K562 (cell line): ENCODE data around the gene ZNF609. TPM values are rescaled to one million over a fixed set of nuclear protein-coding genes. Genes with fewer than 3 reads are reported as not detected.
A peak's percentile ranks its signal among the peaks of the same experiment; 100 is the strongest.

Source experiments
- ATAC-seq: fragments of 200-7000 bp; cut with Tn5 transposase; 3 replicates; pipeline ENCODE4 v1.9.1; 2020; ENCODE audit warnings: moderate library complexity
- BruUV-seq: library from RNA; stranded (reverse); fragments of 400-500 nt; replicated peaks from 2 replicates; lab custom pipeline; 2021; lab: Mats Ljungman, UMichigan
- CTCF ChIA-PET: fragments of 300-600 bp; formaldehyde crosslinking; extraction: SDS; loops from one replicate; lab custom pipeline; 2021; ENCODE audit warnings: low intra/inter-chr PET ratio; lab: Yijun Ruan, JAX
- POLR2A ChIA-PET: fragments of 300-600, 350-650 bp; sonication (Branson Sonifier 250); formaldehyde crosslinking; extraction: SDS; loops from one replicate; lab custom pipeline; 2021; ENCODE audit warnings: antibody characterized with exemption, inconsistent platforms; lab: Yijun Ruan, JAX
- DNase-seq, 4 experiments: peaks; one replicate each; pipeline versions ENCODE4 v3.0.0 to v3.0.0-alpha.2; 2011 to 2018; ENCODE audit warnings: low spot score in 3 of 4, mixed read lengths in 3 of 4; ENCODE audit errors: extremely low read depth in 1 of 4
- FAIRE-seq: peaks from 2 replicates; lab custom pipeline; 2011; peaks lifted over from hg19 to GRCh38; lab: Jason Lieb, UNC
- H2AFZ ChIP-seq: 2 replicates; pipeline ENCODE4 v1.6.0; 2011; ENCODE audit warnings: low read depth, low read length, control low read depth, inconsistent platforms
- H3K27ac ChIP-seq: fragments of 200-600 bp; 3 replicates; pipeline ENCODE4 v1.8.0; 2011; ENCODE audit warnings: low read depth, mild to moderate bottlenecking, control low read depth, inconsistent platforms, low read length, moderate library complexity, mixed read lengths; ENCODE audit errors: extremely low read depth
- H3K27me3 ChIP-seq, 2 experiments: fragments of 300-600 bp in 1 of 2; 2 replicates in 1 of 2; 3 replicates in 1 of 2; pipeline versions ENCODE4 v1.6.0 to v1.8.0; 2011; ENCODE audit warnings: inconsistent platforms in 2 of 2, low read length in 2 of 2, mild to moderate bottlenecking in 1 of 2, mixed read lengths in 1 of 2, moderate library complexity in 1 of 2; ENCODE audit not compliant: control insufficient read depth in 2 of 2, insufficient read depth in 2 of 2
- H3K36me3 ChIP-seq: fragments of 300-600 bp; 3 replicates; pipeline ENCODE4 v1.8.0; 2011; ENCODE audit warnings: mild to moderate bottlenecking, low read length, inconsistent platforms; ENCODE audit not compliant: control insufficient read depth, insufficient read depth
- H3K4me1 ChIP-seq, 2 experiments: fragments of 200-600 bp in 1 of 2; replicated peaks in 1 of 2; 2 replicates in 1 of 2; 3 replicates in 1 of 2; pipeline versions ENCODE4 v1.5.1 to v1.8.0; 2011; ENCODE audit warnings: inconsistent platforms in 2 of 2, low read length in 2 of 2, mild to moderate bottlenecking in 1 of 2, mixed read lengths in 1 of 2, moderate library complexity in 1 of 2; ENCODE audit not compliant: control insufficient read depth in 2 of 2, insufficient read depth in 2 of 2
- H3K4me2 ChIP-seq: 2 replicates; pipeline ENCODE4 v1.6.1; 2011; ENCODE audit warnings: low read length, control low read depth, inconsistent platforms, mixed read lengths; ENCODE audit not compliant: insufficient read depth
- H3K4me3 ChIP-seq: fragments of 200-600 bp; sonication (generic), shearing (Covaris generic); 2 replicates; pipeline ENCODE4 v1.5.1; 2016; ENCODE audit warnings: control low read depth, inconsistent platforms
- H3K79me2 ChIP-seq: fragments of 200-600 bp; 3 replicates; pipeline ENCODE4 v1.8.0; 2011; ENCODE audit warnings: low read length, inconsistent platforms; ENCODE audit not compliant: control insufficient read depth, insufficient read depth
- H3K9ac ChIP-seq, 2 experiments: 2 replicates each; pipeline versions ENCODE4 v1.6.0 to v1.6.1; 2011; ENCODE audit warnings: low read depth in 2 of 2, low read length in 2 of 2, control low read depth in 1 of 2, inconsistent platforms in 1 of 2, mild to moderate bottlenecking in 1 of 2, mixed read lengths in 1 of 2; ENCODE audit not compliant: insufficient read depth in 1 of 2
- H3K9me1 ChIP-seq: one replicate; pipeline ENCODE4 v1.6.0; 2011; ENCODE audit warnings: inconsistent platforms, mild to moderate bottlenecking, low read length, moderate library complexity; ENCODE audit not compliant: control insufficient read depth, insufficient read depth
- H3K9me3 ChIP-seq: replicated peaks from 2 replicates; pipeline ENCODE4 v1.5.1; 2011; ENCODE audit warnings: low read depth, low read length, inconsistent platforms; ENCODE audit not compliant: control insufficient read depth, insufficient read depth
- H4K20me1 ChIP-seq: replicated peaks from 2 replicates; pipeline ENCODE4 v1.6.1; 2011; ENCODE audit warnings: low read length, inconsistent platforms, mixed read lengths; ENCODE audit not compliant: control insufficient read depth, insufficient read depth
- BRD9 ChIP-seq: fragments of 450-650 bp; IDR thresholded peaks from 2 replicates; pipeline ENCODE4 v1.6.1; 2018; ENCODE audit warnings: low read depth; ENCODE audit not compliant: partially characterized antibody
- CBX3 ChIP-seq, 2 experiments: IDR thresholded peaks; 1 replicate in 1 of 2; 2 replicates in 1 of 2; pipeline ENCODE4 v1.6.1; 2012; ENCODE audit warnings: inconsistent platforms in 2 of 2, low read length in 2 of 2, borderline replicate concordance in 1 of 2, control low read depth in 1 of 2
- HSF4 ChIP-seq: fragments of 250-450 bp; sonication (Bioruptor Pico); IDR thresholded peaks from 2 replicates; pipeline ENCODE4 v2.1.2; 2022; ENCODE audit warnings: mild to moderate bottlenecking, moderate library complexity, borderline replicate concordance
- MCM3 ChIP-seq: fragments of 450-650 bp; IDR thresholded peaks from 2 replicates; pipeline ENCODE4 v1.6.1; 2016
- MCM7 ChIP-seq, 2 experiments: fragments of 450-650 bp; IDR thresholded peaks; 2 replicates each; pipeline ENCODE4 v1.6.1; 2016 to 2018
- MEF2D ChIP-seq: conservative IDR thresholded peaks from 2 replicates; pipeline ENCODE4 v1.6.1; 2016; ENCODE audit warnings: low read depth, missing genetic modification characterization, missing compliant biosample characterization
- MEIS2 ChIP-seq: fragments of 450-650 bp; IDR thresholded peaks from 2 replicates; pipeline ENCODE4 v1.6.1; 2014; ENCODE audit warnings: mild to moderate bottlenecking; ENCODE audit not compliant: partially characterized antibody
- NR3C1 ChIP-seq: sonication (generic); formaldehyde crosslinking; IDR thresholded peaks from 2 replicates; pipeline ENCODE4 v1.8.1; 2022; ENCODE audit warnings: missing genetic modification reagents
- PHF20 ChIP-seq: fragments of 450-650 bp; IDR thresholded peaks from 2 replicates; pipeline ENCODE4 v1.6.1; 2018; ENCODE audit not compliant: partially characterized antibody
- PTRF ChIP-seq: fragments of 450-650 bp; IDR thresholded peaks from 2 replicates; pipeline ENCODE4 v1.6.1; 2016; ENCODE audit warnings: mild to moderate bottlenecking, missing genetic modification characterization, missing compliant biosample characterization
- RAD21 ChIP-seq, 2 experiments: fragments of 250-450 bp in 1 of 2; fragments of 450-650 bp in 1 of 2; sonication (Bioruptor Pico) in 1 of 2; formaldehyde crosslinking in 1 of 2; IDR thresholded peaks in 1 of 2; conservative IDR thresholded peaks in 1 of 2; 2 replicates each; pipeline versions ENCODE4 v1.4.0 to v1.8.0; 2020 to 2022; ENCODE audit warnings: mild to moderate bottlenecking in 2 of 2, moderate library complexity in 1 of 2
- RBFOX2 ChIP-seq: fragments of 200-400 bp; formaldehyde crosslinking; IDR thresholded peaks from 2 replicates; pipeline ENCODE4 v1.6.1; 2017; ENCODE audit warnings: low read depth, mild to moderate bottlenecking, low read length, moderate library complexity
- SRSF1 ChIP-seq: fragments of 200-400 bp; formaldehyde crosslinking; IDR thresholded peaks from 2 replicates; pipeline ENCODE4 v1.6.1; 2017; ENCODE audit warnings: mild to moderate bottlenecking, low read depth, low read length, moderate library complexity
- WGBS: fragments of 100-300 bp; shearing (Covaris generic); methylation state at CpG from one replicate; pipeline ENCODE4 v1.1.6; 2016; ENCODE audit warnings: low coverage, mixed read lengths; ENCODE audit not compliant: insufficient coverage; ENCODE audit errors: missing lambda C conversion rate; 5-methylcytosine and 5-hydroxymethylcytosine counted together
- in situ Hi-C: fragments of 300-500 bp; cut with MboI; formaldehyde crosslinking; loops from 4 replicates; pipeline ENCODE4 v1.15.0; 2018; ENCODE audit warnings: inconsistent platforms, mixed read lengths
- intact Hi-C: fragments of 100-400 bp; cut with micrococcal nuclease; formaldehyde crosslinking; loops from 2 replicates; pipeline ENCODE4 v1.14.2; 2022
- polyA plus RNA-seq, 8 experiments: library from polyadenylated mRNA; depleted of rRNA in 4 of 8; stranded (reverse) in 5 of 8; unstranded in 3 of 8; fragments of >200 nt; fragmentation: Nextera tagmentation in 2 of 8; fragmentation: Illumina TruSeq in 1 of 8; extraction: Ambion mirVana in 2 of 8; extraction: Trizol in 1 of 8; gene quantifications; 2 replicates each; pipeline versions ENCODE4 v1.2.1 to v1.2.3, GENCODE V29; 2011 to 2014; ENCODE audit warnings: inconsistent platforms in 1 of 8, missing spikeins in 1 of 8
- total RNA-seq, 7 experiments: library from RNA; depleted of rRNA in 6 of 7; stranded (reverse); fragments of >200 nt in 6 of 7; fragmentation: Illumina TruSeq in 2 of 7; extraction: Trizol in 2 of 7; gene quantifications; 2 replicates each; pipeline versions ENCODE4 v1.2.1 to v1.2.3, GENCODE V29; 2011 to 2021; ENCODE audit warnings: low replicate concordance in 1 of 7

Gene ZNF609
- total and polyA plus RNA-seq, 9 of the 15 experiments (the other 6 are each of a cell fraction or from before 2014, with no cell fraction given): 3.0 to 38.7 (median 17.8) TPM

DNA sequence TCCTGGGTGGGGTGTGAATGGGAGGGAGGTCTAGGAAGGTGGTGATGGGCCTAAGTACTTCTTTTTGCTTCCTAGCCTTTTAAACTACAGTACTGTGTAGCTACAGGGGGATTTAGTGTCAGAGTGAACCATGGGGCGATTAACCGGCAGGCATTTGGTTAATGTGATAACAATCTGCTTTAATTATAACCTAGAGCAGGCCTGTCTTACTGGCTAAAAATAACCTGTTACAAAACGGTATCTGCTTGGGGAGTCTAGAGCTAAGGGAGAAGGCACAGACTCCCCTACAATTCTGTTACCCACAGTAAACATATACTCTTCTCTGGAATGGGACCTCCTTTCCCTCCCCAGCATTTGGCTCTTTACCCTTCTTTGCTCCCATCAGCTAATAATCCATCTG is 229.6 kb downstream of the ZNF609 start:
- H3K4me2 ChIP-seq: no peak overlapping the region
- H3K4me3 ChIP-seq: no peak overlapping the region
- no peak overlapping the region for H2AFZ ChIP-seq
- DNase-seq: no peak
- FAIRE-seq: no peak
- peaks cover 13 to 16% of the 10 kb centered on the region in 2 experiments for H3K4me1 ChIP-seq
- no peaks in the 10 kb centered on the region for H3K27me3 ChIP-seq
- ChIA-PET POLR2A (interaction anchor here (0.6 to 2.4 kb wide), 9 partner anchors 8 to 607 kb away, joined by 3 to 12 read pairs (median 4); partner anchors contain the start of gene TRIP4), CTCF (interaction anchor here (0.6 to 1.3 kb wide), 3 partner anchors 38 to 1015 kb away, joined by 3 to 6 read pairs (median 5); no protein-coding TSS in a partner anchor)
- no TSS peak for BruUV-seq
- 0 out of 2 replicates have a peak, but pooled peaks have one; percentile 23 for TF ChIP-seq MEF2D (tag)
- TF ChIP-seq HSF4 (CRISPR knock-in tag): no peak
- in situ Hi-C loops: no loop called here
- intact Hi-C loops: no loop called here
- no peak overlapping the region for H3K9ac ChIP-seq
- H3K36me3 ChIP-seq: peaks cover 68% of the 10 kb centered on the region
- no peak for ATAC-seq
- H3K9me1 ChIP-seq: peaks cover 5% of the 10 kb centered on the region
- H3K79me2 ChIP-seq: peaks cover 3% of the 10 kb centered on the region; the same call in 1 of the 3 replicates
- no peak overlapping the region for H3K27ac ChIP-seq
- 39% methylated on average over 3 of the region's 3 CpGs for WGBS
- peaks cover 14% of the 10 kb centered on the region; the same call in 1 of the 2 replicates for H4K20me1 ChIP-seq
- no peaks in the 10 kb centered on the region for H3K9me3 ChIP-seq

DNA sequence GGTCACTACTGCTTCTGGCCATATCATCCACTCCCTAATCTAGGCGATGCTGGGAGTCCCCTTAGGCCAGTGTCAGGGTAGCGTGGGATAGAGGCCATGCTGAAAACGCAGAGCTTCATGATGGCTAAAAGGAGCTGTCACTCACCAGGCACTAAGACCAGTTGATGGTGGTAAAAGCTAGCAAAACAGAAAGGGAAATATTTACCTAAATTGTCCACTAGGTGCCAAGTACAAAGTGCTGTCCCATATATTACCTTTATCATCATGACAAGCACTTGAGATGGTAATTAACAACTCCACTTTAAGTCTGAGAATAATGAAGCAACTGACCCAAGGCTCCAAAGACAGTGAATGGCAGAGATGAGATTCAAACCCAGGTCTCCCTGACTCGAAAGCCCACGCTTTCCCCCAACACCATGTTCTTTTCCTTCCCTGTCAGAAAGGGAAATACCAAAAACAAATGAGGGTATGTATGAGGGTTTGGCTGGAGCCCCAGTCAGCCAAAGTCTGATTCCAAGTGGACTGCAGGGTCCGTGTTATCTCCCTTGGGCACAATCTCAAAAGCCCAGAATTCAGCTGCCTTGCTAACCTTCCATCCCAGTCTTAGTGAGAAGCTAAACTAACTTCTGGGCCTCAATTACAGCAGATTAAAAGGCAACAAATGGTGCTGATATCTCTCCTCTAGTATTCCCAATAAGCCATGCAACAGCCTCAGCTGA is 230.4 kb downstream of the ZNF609 start:
- ChIA-PET POLR2A (interaction anchor here (0.6 to 2.4 kb wide), 10 partner anchors 9 to 1086 kb away, joined by 3 to 12 read pairs (median 4); partner anchors contain the start of gene TRIP4), CTCF (interaction anchor here (0.6 to 1.3 kb wide), 2 partner anchors 38 to 593 kb away, joined by 3 to 6 read pairs; no protein-coding TSS in a partner anchor)
- peak in 1 of 4 experiments; percentile 31 for DNase-seq
- intact Hi-C loops: no loop called here
- H3K4me2 ChIP-seq: no peak overlapping the region
- no peak for FAIRE-seq
- no peaks in the 10 kb centered on the region for H3K9me3 ChIP-seq
- H3K9ac ChIP-seq: no peak overlapping the region
- peaks cover 21% of the 10 kb centered on the region; the same call in 1 of the 2 replicates for H4K20me1 ChIP-seq
- in situ Hi-C loops: no loop called here
- peaks cover 13 to 23% of the 10 kb centered on the region in 2 experiments for H3K4me1 ChIP-seq
- no TSS peak for BruUV-seq
- no peak overlapping the region for H2AFZ ChIP-seq
- peaks cover 63% of the 10 kb centered on the region for H3K36me3 ChIP-seq
- H3K4me3 ChIP-seq: no peak overlapping the region
- H3K79me2 ChIP-seq: peaks cover 3% of the 10 kb centered on the region; the same call in 1 of the 3 replicates
- H3K9me1 ChIP-seq: peaks cover 7% of the 10 kb centered on the region
- WGBS: 74% methylated on average over 6 of the region's 6 CpGs
- no peaks in the 10 kb centered on the region for H3K27me3 ChIP-seq
- H3K27ac ChIP-seq: no peak overlapping the region
- peak; percentile 29 for ATAC-seq
- TF ChIP-seq RBFOX2: no peak
- no peak for TF ChIP-seq MCM3
- no peak for TF ChIP-seq CBX3 (IDR thresholded peaks at IDR 0.05; ENCODE audit: borderline replicate concordance in 1 of 2, low read length in 2 of 2)
- peak; percentile 58 for TF ChIP-seq MEIS2
- no peak for TF ChIP-seq PHF20
- TF ChIP-seq RAD21 (CRISPR knock-in tag; conservative IDR thresholded peaks at IDR 0.05 in 1 of 2, IDR thresholded peaks at IDR 0.05 in 1 of 2): peak in 1 of 2 experiments; percentile 43; a peak in 2 of 4 replicates
- no peak for TF ChIP-seq NR3C1 (CRISPR knock-in tag)
- no peak for TF ChIP-seq PTRF (tag)
- TF ChIP-seq SRSF1: no peak
- no peak for TF ChIP-seq BRD9
- no peak for TF ChIP-seq MCM7 (IDR thresholded peaks at IDR 0.05)
